Measurements from ENCODE around the gene NAA10. TPM values are rescaled to one million over a fixed set of nuclear protein-coding genes. Genes with fewer than 3 reads are reported as not detected.

The NAA10 gene
- total and polyA plus RNA-seq, 2 of the 13 experiments (the other 11 are each of a cell fraction or from before 2014, with no cell fraction given): 49.2 to 51.7 TPM

DNA sequence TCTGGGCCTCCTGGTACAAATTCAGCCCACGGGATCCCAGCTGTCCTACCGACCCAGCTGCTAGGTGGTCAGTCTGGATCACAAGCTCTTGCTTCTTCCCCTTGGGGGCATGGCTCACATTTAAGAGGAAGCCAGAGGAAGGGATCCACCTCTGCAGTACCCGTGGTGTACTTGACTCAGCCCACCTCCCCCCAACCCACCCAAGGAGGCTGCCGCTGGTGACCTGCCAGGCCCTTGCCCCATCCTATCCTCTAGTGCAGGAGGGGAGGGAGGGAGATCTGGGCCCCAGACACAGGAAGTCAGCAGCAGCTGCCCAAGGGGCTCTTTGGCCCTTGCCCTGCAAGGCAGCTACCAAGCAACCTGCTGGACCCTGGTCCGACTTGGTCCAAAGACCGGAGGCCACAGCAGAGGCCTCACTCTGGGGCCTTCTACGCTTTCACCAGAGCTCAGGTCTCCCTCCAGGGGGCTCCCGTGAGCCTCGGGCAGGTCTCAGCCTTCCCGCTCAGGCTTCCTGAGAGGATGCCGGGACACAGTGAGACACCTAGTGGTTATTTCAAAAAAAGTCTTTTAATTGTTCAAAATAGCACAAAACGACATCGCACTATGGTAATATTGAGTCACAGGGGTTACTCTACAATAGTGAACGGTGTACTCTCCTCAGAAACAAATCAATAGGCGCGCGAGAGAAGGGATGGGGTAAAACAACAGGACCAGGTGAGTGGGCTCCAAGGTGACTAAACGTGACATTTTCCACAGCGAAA is 12.4 kb upstream of the NAA10 start (continued):
- peak; percentile 41; the same call in 1 of the 2 replicates for TF ChIP-seq NR2C2 (CRISPR knock-in tag; IDR thresholded peaks at IDR 0.05; ENCODE audit: borderline replicate concordance)
- no peak for TF ChIP-seq TBP (CRISPR knock-in tag; IDR thresholded peaks at IDR 0.05)
- TF ChIP-seq ATF3 (CRISPR knock-in tag; IDR thresholded peaks at IDR 0.05): no peak
- peak; percentile 27; the same call in 1 of the 2 replicates for TF ChIP-seq NR2F6 (IDR thresholded peaks at IDR 0.05)
- peak; percentile 41; the same call in 1 of the 2 replicates for TF ChIP-seq NR2F6 (CRISPR knock-in tag; IDR thresholded peaks at IDR 0.05)
- peak; percentile 5 to 58; a peak in 1 of 4 replicates for TF ChIP-seq NR2F1 (CRISPR knock-in tag; IDR thresholded peaks at IDR 0.05)
- TF ChIP-seq KLF12 (CRISPR knock-in tag; IDR thresholded peaks at IDR 0.05; ENCODE audit: borderline replicate concordance): no peak
- no peak for TF ChIP-seq ZNF329 (CRISPR knock-in tag; IDR thresholded peaks at IDR 0.05; ENCODE audit: low read depth)
- TF ChIP-seq NCOR1 (IDR thresholded peaks at IDR 0.05; ENCODE audit: borderline replicate concordance, low read length): peak; percentile 45; the same call in 1 of the 2 replicates
- TF ChIP-seq FIP1L1 (IDR thresholded peaks at IDR 0.05; ENCODE audit: borderline replicate concordance, insufficient read depth, low read depth, low read length): no peak
- TF ChIP-seq SAP130 (CRISPR knock-in tag; IDR thresholded peaks at IDR 0.05; ENCODE audit: low read depth): peak; percentile 63
- TF ChIP-seq ZMYM3 (CRISPR knock-in tag; IDR thresholded peaks at IDR 0.05): peak; percentile 69
- TF ChIP-seq, protein P1, sequence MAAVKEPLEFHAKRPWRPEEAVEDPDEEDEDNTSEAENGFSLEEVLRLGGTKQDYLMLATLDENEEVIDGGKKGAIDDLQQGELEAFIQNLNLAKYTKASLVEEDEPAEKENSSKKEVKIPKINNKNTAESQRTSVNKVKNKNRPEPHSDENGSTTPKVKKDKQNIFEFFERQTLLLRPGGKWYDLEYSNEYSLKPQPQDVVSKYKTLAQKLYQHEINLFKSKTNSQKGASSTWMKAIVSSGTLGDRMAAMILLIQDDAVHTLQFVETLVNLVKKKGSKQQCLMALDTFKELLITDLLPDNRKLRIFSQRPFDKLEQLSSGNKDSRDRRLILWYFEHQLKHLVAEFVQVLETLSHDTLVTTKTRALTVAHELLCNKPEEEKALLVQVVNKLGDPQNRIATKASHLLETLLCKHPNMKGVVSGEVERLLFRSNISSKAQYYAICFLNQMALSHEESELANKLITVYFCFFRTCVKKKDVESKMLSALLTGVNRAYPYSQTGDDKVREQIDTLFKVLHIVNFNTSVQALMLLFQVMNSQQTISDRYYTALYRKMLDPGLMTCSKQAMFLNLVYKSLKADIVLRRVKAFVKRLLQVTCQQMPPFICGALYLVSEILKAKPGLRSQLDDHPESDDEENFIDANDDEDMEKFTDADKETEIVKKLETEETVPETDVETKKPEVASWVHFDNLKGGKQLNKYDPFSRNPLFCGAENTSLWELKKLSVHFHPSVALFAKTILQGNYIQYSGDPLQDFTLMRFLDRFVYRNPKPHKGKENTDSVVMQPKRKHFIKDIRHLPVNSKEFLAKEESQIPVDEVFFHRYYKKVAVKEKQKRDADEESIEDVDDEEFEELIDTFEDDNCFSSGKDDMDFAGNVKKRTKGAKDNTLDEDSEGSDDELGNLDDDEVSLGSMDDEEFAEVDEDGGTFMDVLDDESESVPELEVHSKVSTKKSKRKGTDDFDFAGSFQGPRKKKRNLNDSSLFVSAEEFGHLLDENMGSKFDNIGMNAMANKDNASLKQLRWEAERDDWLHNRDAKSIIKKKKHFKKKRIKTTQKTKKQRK (IDR thresholded peaks at IDR 0.05; ENCODE audit: low read length): no peak
- TF ChIP-seq, protein P2, sequence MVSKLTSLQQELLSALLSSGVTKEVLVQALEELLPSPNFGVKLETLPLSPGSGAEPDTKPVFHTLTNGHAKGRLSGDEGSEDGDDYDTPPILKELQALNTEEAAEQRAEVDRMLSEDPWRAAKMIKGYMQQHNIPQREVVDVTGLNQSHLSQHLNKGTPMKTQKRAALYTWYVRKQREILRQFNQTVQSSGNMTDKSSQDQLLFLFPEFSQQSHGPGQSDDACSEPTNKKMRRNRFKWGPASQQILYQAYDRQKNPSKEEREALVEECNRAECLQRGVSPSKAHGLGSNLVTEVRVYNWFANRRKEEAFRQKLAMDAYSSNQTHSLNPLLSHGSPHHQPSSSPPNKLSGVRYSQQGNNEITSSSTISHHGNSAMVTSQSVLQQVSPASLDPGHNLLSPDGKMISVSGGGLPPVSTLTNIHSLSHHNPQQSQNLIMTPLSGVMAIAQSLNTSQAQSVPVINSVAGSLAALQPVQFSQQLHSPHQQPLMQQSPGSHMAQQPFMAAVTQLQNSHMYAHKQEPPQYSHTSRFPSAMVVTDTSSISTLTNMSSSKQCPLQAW (CRISPR knock-in tag; IDR thresholded peaks at IDR 0.05): peak; percentile 52; the same call in 1 of the 2 replicates
- TF ChIP-seq AGO2 (optimal IDR thresholded peaks at IDR 0.05; ENCODE audit: low read depth, low read length): peak; percentile 78
- no peak for TF ChIP-seq ZBTB42 (CRISPR knock-in tag; IDR thresholded peaks at IDR 0.05)
- no peak for TF ChIP-seq ZNF280B (CRISPR knock-in tag; IDR thresholded peaks at IDR 0.05; ENCODE audit: borderline replicate concordance)
- TF ChIP-seq POLR2AphosphoS2 (IDR thresholded peaks at IDR 0.05; ENCODE audit: low read depth, low read length): peak; percentile 67; the same call in 1 of the 2 replicates
- peak; percentile 80 to 83; a peak in 3 of 4 replicates for TF ChIP-seq HMGXB4 (CRISPR knock-in tag; IDR thresholded peaks at IDR 0.05; ENCODE audit: borderline replicate concordance in 1 of 2, low read depth in 1 of 2)
- TF ChIP-seq ZFX (CRISPR knock-in tag; IDR thresholded peaks at IDR 0.05; ENCODE audit: low read depth): peak; percentile 79
